Sigmoid colon (tissue), 4 donors: ENCODE data around the gene NFATC1.

Experiments
- EP300 ChIP-seq, 4 donors: sonication (generic); formaldehyde crosslinking; IDR thresholded peaks; one replicate each; pipeline ENCODE4 v1.6.1; 2017; ENCODE audit warnings: antibody characterized with exemption in 4 of 4
- POLR2A ChIP-seq, 2 donors: fragments of 450-650 bp; IDR thresholded peaks; one replicate each; pipeline ENCODE4 v1.6.1; 2016; ENCODE audit warnings: antibody characterized with exemption in 2 of 2, mild to moderate bottlenecking in 2 of 2, moderate library complexity in 2 of 2
- TF ChIP-seq, protein P1 (sequence below), 4 experiments: fragments of 450-650 bp in 3 of 4; fragments of 200-600 bp in 1 of 4; IDR thresholded peaks; one replicate each; pipeline ENCODE4 v1.5.1; 2016 to 2019; ENCODE audit warnings: antibody characterized with exemption in 4 of 4, mild to moderate bottlenecking in 3 of 4, moderate library complexity in 2 of 4

DNA sequence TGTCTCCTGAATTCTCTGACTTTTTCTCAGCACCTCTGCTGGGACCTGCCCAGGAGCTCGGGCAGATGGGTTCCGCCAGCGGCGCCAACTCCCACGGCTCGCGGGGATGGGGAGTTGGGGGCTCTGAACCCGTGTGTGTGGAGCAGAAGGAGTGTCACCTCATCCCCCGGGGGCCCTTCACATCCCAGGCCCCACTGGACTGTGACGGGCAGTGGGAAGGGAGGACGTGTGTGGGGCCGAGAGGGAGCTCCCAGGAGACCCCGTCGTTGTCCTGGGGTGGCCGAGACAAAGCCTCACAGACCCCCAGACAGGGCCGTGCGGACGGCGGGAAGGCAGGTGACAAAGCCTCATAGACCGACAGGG lies 153.9 kb downstream of the NFATC1 start:
- TF ChIP-seq, protein P1, sequence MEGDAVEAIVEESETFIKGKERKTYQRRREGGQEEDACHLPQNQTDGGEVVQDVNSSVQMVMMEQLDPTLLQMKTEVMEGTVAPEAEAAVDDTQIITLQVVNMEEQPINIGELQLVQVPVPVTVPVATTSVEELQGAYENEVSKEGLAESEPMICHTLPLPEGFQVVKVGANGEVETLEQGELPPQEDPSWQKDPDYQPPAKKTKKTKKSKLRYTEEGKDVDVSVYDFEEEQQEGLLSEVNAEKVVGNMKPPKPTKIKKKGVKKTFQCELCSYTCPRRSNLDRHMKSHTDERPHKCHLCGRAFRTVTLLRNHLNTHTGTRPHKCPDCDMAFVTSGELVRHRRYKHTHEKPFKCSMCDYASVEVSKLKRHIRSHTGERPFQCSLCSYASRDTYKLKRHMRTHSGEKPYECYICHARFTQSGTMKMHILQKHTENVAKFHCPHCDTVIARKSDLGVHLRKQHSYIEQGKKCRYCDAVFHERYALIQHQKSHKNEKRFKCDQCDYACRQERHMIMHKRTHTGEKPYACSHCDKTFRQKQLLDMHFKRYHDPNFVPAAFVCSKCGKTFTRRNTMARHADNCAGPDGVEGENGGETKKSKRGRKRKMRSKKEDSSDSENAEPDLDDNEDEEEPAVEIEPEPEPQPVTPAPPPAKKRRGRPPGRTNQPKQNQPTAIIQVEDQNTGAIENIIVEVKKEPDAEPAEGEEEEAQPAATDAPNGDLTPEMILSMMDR (IDR thresholded peaks at IDR 0.05): no peak
- TF ChIP-seq EP300 (IDR thresholded peaks at IDR 0.05) (no peak), POLR2A (IDR thresholded peaks at IDR 0.05) (no peak)
